Peyer's patch (tissue), 4 donors: Measurements from ENCODE around the gene DCHS2. TPM values are rescaled to one million over a fixed set of nuclear protein-coding genes. Genes with fewer than 3 reads are reported as not detected.

ENCODE experiments used
- DNase-seq, 3 donors: peaks; one replicate each; pipeline ENCODE4 v3.0.0-alpha.2; 2017 to 2019
- H3K27ac ChIP-seq, 4 donors: fragments of 200-600 bp; sonication (generic); one replicate each; pipeline ENCODE4 v1.5.1; 2016 to 2019
- H3K27me3 ChIP-seq, 2 donors: fragments of 200-600 bp; sonication (generic); one replicate each; pipeline ENCODE4 v1.5.1; 2019
- H3K36me3 ChIP-seq, 3 donors: fragments of 200-600 bp; sonication (generic); one replicate each; pipeline ENCODE4 v1.5.1; 2016 to 2019
- H3K4me1 ChIP-seq, 4 donors: fragments of 200-600 bp; sonication (generic); one replicate each; pipeline ENCODE4 v1.5.1; 2016 to 2019
- H3K4me3 ChIP-seq, 4 donors: fragments of 200-600 bp; sonication (generic); 1 replicate in 3 of 4; 2 replicates in 1 of 4; pipeline ENCODE4 v1.5.1; 2016 to 2019; ENCODE audit warnings: mild to moderate bottlenecking in 1 of 4
- H3K9me3 ChIP-seq, 4 donors: fragments of 200-600 bp; sonication (generic); one replicate each; pipeline ENCODE4 v1.5.1; 2016 to 2019; ENCODE audit warnings: mild to moderate bottlenecking in 1 of 4
- CTCF ChIP-seq, 6 experiments: fragments of 450-650 bp in 4 of 6; fragments of 200-600 bp in 2 of 6; sonication (generic) in 1 of 6; IDR thresholded peaks; one replicate each; pipeline ENCODE4 v1.5.1; 2017 to 2019; ENCODE audit warnings: antibody characterized with exemption in 6 of 6, mild to moderate bottlenecking in 3 of 6, moderate library complexity in 1 of 6
- POLR2A ChIP-seq, 2 donors: fragments of 450-650 bp; IDR thresholded peaks; one replicate each; pipeline ENCODE4 v1.5.1; 2017; ENCODE audit warnings: antibody characterized with exemption in 2 of 2, mild to moderate bottlenecking in 2 of 2, moderate library complexity in 2 of 2
- total RNA-seq, 4 donors: library from RNA; depleted of rRNA; stranded (reverse); fragments of >200 nt; gene quantifications; one replicate each; pipeline ENCODE4 v1.1.0, GENCODE V29; 2016

DCHS2 gene
- total RNA-seq, 4 donors from 2014 or later: 0.28 to 0.88 (median 0.67) TPM; not detected in 1

GRCh38 chr4:154294652-154295350 is 196.8 kb downstream of the DCHS2 start:
- no peaks in the 10 kb centered on the region for H3K9me3 ChIP-seq
- H3K4me1 ChIP-seq: no peaks in the 10 kb centered on the region
- DNase-seq: no peak
- no peak overlapping the region for H3K4me3 ChIP-seq
- TF ChIP-seq POLR2A (IDR thresholded peaks at IDR 0.05): no peak
- TF ChIP-seq CTCF (IDR thresholded peaks at IDR 0.05): no peak
- no peak overlapping the region for H3K27ac ChIP-seq
- no peaks in the 10 kb centered on the region for H3K36me3 ChIP-seq
- H3K27me3 ChIP-seq: no peaks in the 10 kb centered on the region

DNA sequence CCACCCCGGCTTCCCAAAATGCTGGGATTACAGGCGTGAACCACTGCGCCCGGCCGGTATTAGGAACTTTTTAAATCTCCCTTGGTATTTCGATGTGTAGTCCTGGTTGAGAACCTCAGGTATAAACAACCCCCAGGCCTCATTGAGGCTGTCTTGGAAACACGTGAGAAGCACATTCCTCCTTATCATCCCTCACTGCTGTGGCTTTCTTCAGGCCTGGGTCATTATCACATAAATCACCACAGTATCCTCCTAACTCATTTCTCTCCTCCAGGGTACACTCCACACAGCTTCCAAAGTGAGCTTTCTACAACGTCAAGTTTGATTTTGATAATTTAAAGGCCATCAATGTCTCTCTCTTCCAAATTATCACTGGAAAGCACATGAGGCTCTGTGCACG is 198.2 kb downstream of the DCHS2 start:
- no peaks in the 10 kb centered on the region for H3K27me3 ChIP-seq
- H3K4me1 ChIP-seq: no peaks in the 10 kb centered on the region
- H3K9me3 ChIP-seq: no peaks in the 10 kb centered on the region
- TF ChIP-seq POLR2A (IDR thresholded peaks at IDR 0.05) (no peak), CTCF (IDR thresholded peaks at IDR 0.05) (no peak)
- H3K4me3 ChIP-seq: no peak overlapping the region
- no peak for DNase-seq
- H3K27ac ChIP-seq: no peak overlapping the region
- no peaks in the 10 kb centered on the region for H3K36me3 ChIP-seq

DNA sequence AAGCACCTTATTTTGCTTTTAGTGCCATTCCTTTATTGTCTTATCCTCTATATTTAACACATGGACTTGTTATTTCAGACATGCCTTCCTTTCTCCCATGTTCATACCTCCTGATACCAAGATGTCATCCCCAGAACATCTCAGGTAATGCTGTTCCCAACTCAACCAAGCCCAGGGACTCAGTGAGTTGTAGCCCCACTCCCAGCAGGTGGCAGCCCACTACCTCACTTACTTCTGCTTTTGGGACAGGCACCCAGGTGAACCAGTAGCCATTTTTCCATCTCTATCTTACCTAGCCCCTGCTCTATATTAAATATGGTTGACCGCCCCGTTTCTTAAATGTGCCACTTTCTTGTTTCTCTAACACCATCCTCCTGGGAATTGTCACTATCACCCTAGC is 199.0 kb downstream of the DCHS2 start:
- Histone ChIP-seq H3K9me3 (no peaks in the 10 kb centered on the region), H3K27me3 (no peaks in the 10 kb centered on the region), H3K27ac (no peak overlapping the region), H3K36me3 (no peaks in the 10 kb centered on the region), H3K4me1 (no peaks in the 10 kb centered on the region), H3K4me3 (no peak overlapping the region)
- no peak for DNase-seq
- TF ChIP-seq CTCF (IDR thresholded peaks at IDR 0.05): no peak
- no peak for TF ChIP-seq POLR2A (IDR thresholded peaks at IDR 0.05)

GRCh38 chr4:154277172-154277571 is 214.4 kb downstream of the DCHS2 start:
- H3K27me3 ChIP-seq: no peaks in the 10 kb centered on the region
- H3K4me3 ChIP-seq: no peak overlapping the region
- no peaks in the 10 kb centered on the region for H3K36me3 ChIP-seq
- TF ChIP-seq CTCF (IDR thresholded peaks at IDR 0.05) (no peak), POLR2A (IDR thresholded peaks at IDR 0.05) (no peak)
- no peaks in the 10 kb centered on the region for H3K9me3 ChIP-seq
- H3K27ac ChIP-seq: no peak overlapping the region
- no peaks in the 10 kb centered on the region for H3K4me1 ChIP-seq
- DNase-seq: no peak

- no peaks in the 10 kb centered on the region for H3K4me1 ChIP-seq
- no peaks in the 10 kb centered on the region for H3K36me3 ChIP-seq
- H3K9me3 ChIP-seq: no peaks in the 10 kb centered on the region
- H3K4me3 ChIP-seq: no peak overlapping the region
- H3K27me3 ChIP-seq: no peaks in the 10 kb centered on the region
- TF ChIP-seq CTCF (IDR thresholded peaks at IDR 0.05) (no peak), POLR2A (IDR thresholded peaks at IDR 0.05) (no peak)
- H3K27ac ChIP-seq: no peak overlapping the region
- no peak for DNase-seq
Measured at GRCh38 chr4:154276496-154276895, 215.1 kb downstream of the DCHS2 start.

DNA sequence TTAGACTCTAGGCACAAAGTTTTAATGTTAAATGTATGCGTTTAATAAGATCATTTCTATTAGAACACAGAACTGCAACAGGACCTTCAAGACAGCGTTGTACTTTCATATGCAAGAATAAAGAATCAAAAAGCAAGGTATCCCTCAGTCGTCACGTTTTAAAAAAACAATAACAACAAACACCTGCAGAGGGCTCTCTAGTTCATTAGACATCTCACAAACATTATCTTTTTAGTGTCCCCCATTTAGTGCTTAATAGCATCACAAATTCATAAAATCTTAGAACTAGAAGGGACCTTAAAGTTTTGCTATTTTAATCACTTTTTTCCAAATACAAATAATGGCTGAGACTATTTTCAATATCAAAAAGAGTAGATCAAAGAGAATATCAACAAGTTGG is 236.6 kb downstream of the DCHS2 start:
- no peaks in the 10 kb centered on the region for H3K36me3 ChIP-seq
- H3K9me3 ChIP-seq: no peaks in the 10 kb centered on the region
- no peak for DNase-seq
- H3K27ac ChIP-seq: no peak overlapping the region
- TF ChIP-seq CTCF (IDR thresholded peaks at IDR 0.05): no peak
- no peak for TF ChIP-seq POLR2A (IDR thresholded peaks at IDR 0.05)
- no peaks in the 10 kb centered on the region for H3K4me1 ChIP-seq
- no peaks in the 10 kb centered on the region for H3K27me3 ChIP-seq
- H3K4me3 ChIP-seq: no peak overlapping the region
